Ishikawa (cell line): ENCODE data around the gene NTMT1.

Source experiments
- EGR1 ChIP-seq: IDR thresholded peaks from 2 replicates; pipeline ENCODE4 v1.6.1; 2012
- EP300 ChIP-seq: IDR thresholded peaks from 2 replicates; pipeline ENCODE4 v1.6.1; 2012; ENCODE audit warnings: borderline replicate concordance
- RAD21 ChIP-seq: IDR thresholded peaks from 2 replicates; pipeline ENCODE4 v1.6.1; 2012; ENCODE audit warnings: low read depth
- TAF1 ChIP-seq: IDR thresholded peaks from 2 replicates; pipeline ENCODE4 v1.6.1; 2012; ENCODE audit warnings: low read depth, mild to moderate bottlenecking
- TEAD4 ChIP-seq: IDR thresholded peaks from 2 replicates; pipeline ENCODE4 v1.6.1; 2012
- YY1 ChIP-seq: IDR thresholded peaks from 2 replicates; pipeline ENCODE4 v1.6.1; 2012; ENCODE audit warnings: low read depth

DNA sequence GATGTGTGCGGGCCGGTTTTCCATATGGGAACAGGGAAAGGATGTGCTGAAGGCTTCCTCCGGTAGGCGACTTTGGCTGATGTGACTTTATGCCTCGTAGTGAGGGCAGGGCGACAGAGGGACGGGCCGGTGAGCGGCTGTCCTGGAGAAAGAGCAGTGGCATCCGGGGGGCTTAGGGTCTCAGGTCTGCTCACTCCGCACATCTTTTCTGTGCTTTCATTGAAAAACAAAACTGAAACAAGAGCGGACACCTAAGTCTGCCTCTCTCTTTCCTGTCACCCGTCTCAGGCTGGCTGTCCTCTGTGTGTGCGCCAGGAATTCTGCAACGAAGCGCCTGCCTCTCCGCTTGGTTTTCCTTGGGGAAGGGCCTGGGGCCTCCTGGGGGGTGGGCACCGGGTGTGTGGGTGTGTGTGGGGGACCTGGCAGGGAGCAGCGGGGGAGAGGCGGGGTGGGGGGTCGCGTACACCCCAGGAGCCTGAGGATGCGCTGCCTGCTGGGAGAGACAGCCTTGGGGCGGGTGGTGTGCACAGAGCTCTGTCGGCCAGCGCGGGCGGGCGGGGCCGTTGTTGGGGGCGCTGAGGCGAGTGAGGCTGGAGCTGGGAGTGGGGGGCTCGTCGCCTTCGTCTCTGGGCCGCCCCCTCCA, 38.9 kb downstream of the NTMT1 start:
- TF ChIP-seq EP300 (no peak), EGR1 (no peak), YY1 (no peak), TEAD4 (no peak), RAD21 (no peak), TAF1 (no peak)
